ENCODE measurements around the gene DPAGT1. TPM values are rescaled to one million over a fixed set of nuclear protein-coding genes. Genes with fewer than 3 reads are reported as not detected.

The DPAGT1 gene
- 7.6 and 8.9 TPM in 2 replicates for total RNA-seq

GRCh38 chr11:119101759-119102423, at the start of gene DPAGT1:
TSS of gene DPAGT1 (minus strand) at chr11:119101853. CDS start at chr11:119101655, 198 bp downstream.

GRCh38 chr11:119149018-119149785, 47.5 kb upstream of the DPAGT1 start, which contains the start of gene ABCG4:
TSS of gene ABCG4 (plus strand) at chr11:119149052. CDS start at chr11:119149966, 914 bp downstream.

GRCh38 chr11:119121008-119121810, 19.6 kb upstream of the DPAGT1 start, which contains the start of gene HINFP:
TSS of gene HINFP (plus strand) at chr11:119121580. CDS start at chr11:119126945, 5,365 bp downstream.

GRCh38 chr11:119106564-119107537, 5.2 kb upstream of the DPAGT1 start, which contains the start of gene C2CD2L:
TSS of gene C2CD2L (plus strand) at chr11:119107344. CDS start at chr11:119107742, 398 bp downstream.

GRCh38 chr11:119084663-119085436, 16.8 kb downstream of the DPAGT1 start, which contains the start of gene HMBS:
TSS of gene HMBS (plus strand) at chr11:119084881. CDS start at chr11:119085034, 153 bp downstream.

GRCh38 chr11:119067371-119068222, 34.1 kb downstream of the DPAGT1 start, which contains the start of gene VPS11:
TSS of gene VPS11 (plus strand) at chr11:119067818. CDS start at chr11:119067824, 6 bp downstream.

GRCh38 chr11:119057000-119057769, 44.5 kb downstream of the DPAGT1 start, which contains the start of gene HYOU1:
TSS of gene HYOU1 (minus strand) at chr11:119057205. CDS start at chr11:119056160, 1,045 bp downstream.

Other genes with a start within 250 kb of the DPAGT1 start
- gene CXCR5, start 218.0 kb downstream of the DPAGT1 start, total RNA-seq: not detected in 2 replicates
- 12.2 and 18.1 TPM in 2 replicates for gene BCL9L, start 175.9 kb downstream of the DPAGT1 start, total RNA-seq
- gene UPK2, start 145.6 kb downstream of the DPAGT1 start, total RNA-seq: not detected in 2 replicates
- not detected in 2 replicates for gene FOXR1, start 130.1 kb downstream of the DPAGT1 start, total RNA-seq
- 18.2 and 21.3 TPM in 2 replicates for gene CENATAC, start 103.7 kb downstream of the DPAGT1 start, total RNA-seq
- 484 and 692 TPM in 2 replicates for gene RPS25, start 83.5 kb downstream of the DPAGT1 start, total RNA-seq
- gene TRAPPC4, start 83.1 kb downstream of the DPAGT1 start, total RNA-seq: 85.0 and 98.2 TPM in 2 replicates
- gene SLC37A4, start 71.0 kb downstream of the DPAGT1 start, total RNA-seq: 5.1 and 6.8 TPM in 2 replicates
- gene HYOU1, start 44.6 kb downstream of the DPAGT1 start, total RNA-seq: 48.1 and 52.4 TPM in 2 replicates
- 36.7 and 45.2 TPM in 2 replicates for gene VPS11, start 34.0 kb downstream of the DPAGT1 start, total RNA-seq
- 3.2 and 5.4 TPM in 2 replicates for gene HMBS, start 17.0 kb downstream of the DPAGT1 start, total RNA-seq
- gene C2CD2L, start 5.5 kb upstream of the DPAGT1 start, total RNA-seq: 1.7 and 1.9 TPM in 2 replicates
- gene HINFP, start 19.7 kb upstream of the DPAGT1 start, total RNA-seq: 13.7 and 14.6 TPM in 2 replicates
- 0.09 and 0.16 TPM in 2 replicates for gene ABCG4, start 47.2 kb upstream of the DPAGT1 start, total RNA-seq
- 10.3 and 12.5 TPM in 2 replicates for gene NLRX1, start 66.9 kb upstream of the DPAGT1 start, total RNA-seq
- not detected in 2 replicates for gene NHERF4, start 83.6 kb upstream of the DPAGT1 start, total RNA-seq
- gene CBL, start 104.5 kb upstream of the DPAGT1 start, total RNA-seq: 2.4 and 3.5 TPM in 2 replicates
- 0.94 and 6.1 TPM in 2 replicates for gene MCAM, start 215.3 kb upstream of the DPAGT1 start, total RNA-seq
- gene RNF26, start 232.7 kb upstream of the DPAGT1 start, total RNA-seq: 2.7 and 3.4 TPM in 2 replicates
- gene C1QTNF5, start 239.0 kb upstream of the DPAGT1 start, total RNA-seq: 6.9 and 9.1 TPM in 2 replicates
- gene MFRP, start 244.9 kb upstream of the DPAGT1 start, total RNA-seq: not detected in 2 replicates

All from bronchial smooth muscle cell (primary cell).